Stomach (tissue), 4 donors: ENCODE results near the gene UBAC2.

Experiments used
- CTCF ChIP-seq, 7 experiments: fragments of 450-650 bp in 4 of 7; fragments of 200-600 bp in 3 of 7; sonication (generic) in 3 of 7; IDR thresholded peaks; one replicate each; pipeline ENCODE4 v1.5.1; 2016 to 2019; ENCODE audit warnings: antibody characterized with exemption in 7 of 7, control low read depth in 2 of 7, mild to moderate bottlenecking in 1 of 7
- POLR2A ChIP-seq, 4 donors: fragments of 450-650 bp; IDR thresholded peaks; one replicate each; pipeline ENCODE4 v1.6.1; 2016; ENCODE audit warnings: antibody characterized with exemption in 4 of 4, control low read depth in 2 of 4, mild to moderate bottlenecking in 1 of 4, moderate library complexity in 1 of 4
- POLR2AphosphoS5 ChIP-seq, 3 donors: sonication (generic); formaldehyde crosslinking; IDR thresholded peaks; one replicate each; pipeline ENCODE4 v1.6.1; 2016; ENCODE audit warnings: antibody characterized with exemption in 3 of 3

- no peak for TF ChIP-seq CTCF (IDR thresholded peaks at IDR 0.05)
- TF ChIP-seq POLR2A (IDR thresholded peaks at IDR 0.05) = no peak
- TF ChIP-seq POLR2AphosphoS5 (IDR thresholded peaks at IDR 0.05) = no peak
These were observed 79.0 kb downstream of the UBAC2 start for GRCh38 chr13:99279637-99280036.
